HepG2 (cell line): ENCODE results near the gene DTNB. TPM values are rescaled to one million over a fixed set of nuclear protein-coding genes. Genes with fewer than 3 reads are reported as not detected.

ENCODE experiments used
- ARNT2 ChIP-seq: sonication (generic); formaldehyde crosslinking; IDR thresholded peaks from 2 replicates; pipeline ENCODE4 v1.8.0; 2022; ENCODE audit warnings: mild to moderate bottlenecking, low read depth, missing genetic modification reagents, moderate library complexity
- CHD4 ChIP-seq: fragments of 200-600 bp; sonication (generic); IDR thresholded peaks from 2 replicates; pipeline ENCODE4 v1.7.0; 2017; ENCODE audit warnings: mild to moderate bottlenecking, low read length, borderline replicate concordance
- DZIP1 ChIP-seq: sonication (generic); formaldehyde crosslinking; IDR thresholded peaks from 2 replicates; pipeline ENCODE4 v1.5.0; 2020; ENCODE audit warnings: mild to moderate bottlenecking, missing genetic modification reagents
- EHMT2 ChIP-seq: fragments of 200-600 bp; sonication (generic); IDR thresholded peaks from 2 replicates; pipeline ENCODE4 v1.7.0; 2017; ENCODE audit warnings: antibody characterized with exemption, low read depth, low read length, borderline replicate concordance
- ETV5 ChIP-seq: IDR thresholded peaks from 2 replicates; pipeline ENCODE4 v1.6.1; 2018; ENCODE audit warnings: missing biosample characterization, missing genetic modification reagents, inconsistent platforms, borderline replicate concordance
- GATAD2A ChIP-seq: IDR thresholded peaks from 2 replicates; pipeline ENCODE4 v1.6.1; 2016
- HNF4G ChIP-seq, 2 experiments: sonication (generic) in 1 of 2; formaldehyde crosslinking in 1 of 2; IDR thresholded peaks; 2 replicates each; pipeline versions ENCODE4 v1.4.0 to v1.6.1; 2011 to 2020; ENCODE audit warnings: borderline replicate concordance in 2 of 2, low read depth in 2 of 2, mild to moderate bottlenecking in 2 of 2, low read length in 1 of 2, missing genetic modification reagents in 1 of 2, moderate library complexity in 1 of 2
- MBNL3 ChIP-seq: fragments of 250-450 bp; sonication (Bioruptor Pico); conservative IDR thresholded peaks from 2 replicates; pipeline ENCODE4 v1.8.0; 2022; ENCODE audit warnings: mild to moderate bottlenecking, inconsistent platforms
- MNT ChIP-seq: fragments of 450-650 bp; IDR thresholded peaks from 2 replicates; pipeline ENCODE4 v1.6.1; 2016
- NR3C1 ChIP-seq: sonication (generic); formaldehyde crosslinking; IDR thresholded peaks from 2 replicates; pipeline ENCODE4 v1.4.0; 2020; ENCODE audit warnings: missing genetic modification reagents
- SKIL ChIP-seq: sonication (generic); formaldehyde crosslinking; IDR thresholded peaks from 2 replicates; pipeline ENCODE4 v1.8.0; 2022; ENCODE audit warnings: missing genetic modification reagents, mild to moderate bottlenecking, moderate library complexity, borderline replicate concordance
- SOX13 ChIP-seq, 3 experiments: fragments of 450-650 bp in 1 of 3; sonication (generic) in 1 of 3; formaldehyde crosslinking in 1 of 3; IDR thresholded peaks in 2 of 3; conservative IDR thresholded peaks in 1 of 3; 2 replicates each; pipeline versions ENCODE4 v1.5.0 to v1.6.1; 2016 to 2020; ENCODE audit warnings: antibody characterized with exemption in 1 of 3, mild to moderate bottlenecking in 1 of 3, missing compliant biosample characterization in 1 of 3, missing genetic modification reagents in 1 of 3, moderate library complexity in 1 of 3
- SOX5 ChIP-seq: IDR thresholded peaks from 2 replicates; pipeline ENCODE4 v1.6.1; 2016; ENCODE audit warnings: borderline replicate concordance
- SOX6 ChIP-seq, 2 experiments: fragments of 450-650 bp in 1 of 2; sonication (generic) in 1 of 2; formaldehyde crosslinking in 1 of 2; IDR thresholded peaks; 2 replicates each; pipeline versions ENCODE4 v1.4.0 to v1.6.1; 2017 to 2020; ENCODE audit warnings: antibody characterized with exemption in 1 of 2, mild to moderate bottlenecking in 1 of 2, missing genetic modification reagents in 1 of 2
- U2AF1 ChIP-seq: fragments of 200-400 bp; formaldehyde crosslinking; optimal IDR thresholded peaks from 2 replicates; pipeline ENCODE3; 2017; ENCODE audit warnings: mild to moderate bottlenecking, low read depth, low read length
- ZNF251 ChIP-seq: sonication (generic); formaldehyde crosslinking; IDR thresholded peaks from 2 replicates; pipeline ENCODE4 v1.9.0; 2021; ENCODE audit warnings: mild to moderate bottlenecking, missing genetic modification reagents
- ZNF317 ChIP-seq: sonication (generic); formaldehyde crosslinking; IDR thresholded peaks from 2 replicates; pipeline ENCODE4 v1.5.0; 2020; ENCODE audit warnings: mild to moderate bottlenecking, missing genetic modification reagents
- ZNF33B ChIP-seq: sonication (generic); formaldehyde crosslinking; IDR thresholded peaks from 2 replicates; pipeline ENCODE4 v1.5.1; 2020; ENCODE audit warnings: mild to moderate bottlenecking, missing genetic modification reagents
- ZNF547 ChIP-seq: sonication (generic); formaldehyde crosslinking; IDR thresholded peaks from 2 replicates; pipeline ENCODE4 v1.5.1; 2020; ENCODE audit warnings: mild to moderate bottlenecking, missing genetic modification reagents
- ZUFSP ChIP-seq: sonication (generic); formaldehyde crosslinking; IDR thresholded peaks from 2 replicates; pipeline ENCODE4 v1.9.0; 2021; ENCODE audit warnings: missing genetic modification reagents, mild to moderate bottlenecking, borderline replicate concordance
- polyA plus RNA-seq, 8 experiments: library from polyadenylated mRNA; depleted of rRNA in 3 of 8; stranded (reverse) in 7 of 8; unstranded in 1 of 8; fragments of >200 nt; fragmentation: Illumina TruSeq in 4 of 8; extraction: Trizol in 4 of 8; gene quantifications; 2 replicates each; pipeline versions ENCODE4 v1.2.1 to v1.2.3, GENCODE V29; 2011 to 2016; ENCODE audit warnings: low read depth in 4 of 8, missing spikeins in 1 of 8, mixed read lengths in 1 of 8; ENCODE audit not compliant: insufficient read depth in 1 of 8
- total RNA-seq, 5 experiments: library from RNA; depleted of rRNA; stranded (reverse); fragments of >200 nt; fragmentation: Illumina TruSeq; extraction: Trizol; gene quantifications; 2 replicates each; pipeline ENCODE4 v1.2.3, GENCODE V29; 2016; ENCODE audit warnings: low read depth in 1 of 5

Gene DTNB
- total and polyA plus RNA-seq, 2 of the 13 experiments (the other 11 are each of a cell fraction or from before 2014, with no cell fraction given) = 14.4 to 23.9 TPM

GRCh38 chr2:25615386-25615785, 58.0 kb downstream of the DTNB start (continued):
- TF ChIP-seq SKIL (CRISPR knock-in tag) (no peak), ZUFSP (CRISPR knock-in tag) (no peak), CHD4 (no peak), U2AF1 (no peak), ZNF251 (CRISPR knock-in tag) (no peak), EHMT2 (no peak), MNT (no peak), ZNF547 (no peak), SOX6 (IDR thresholded peaks at IDR 0.05) (no peak), SOX6 (CRISPR knock-in tag; IDR thresholded peaks at IDR 0.05) (peak; percentile 78), HNF4G (IDR thresholded peaks at IDR 0.05; ENCODE audit: borderline replicate concordance, low read depth, low read length) (0 out of 2 replicates have a peak, but pooled peaks have one; percentile 33), HNF4G (CRISPR knock-in tag; IDR thresholded peaks at IDR 0.05; ENCODE audit: borderline replicate concordance, low read depth) (no peak), ARNT2 (CRISPR knock-in tag) (no peak), GATAD2A (peak; percentile 35; the same call in 1 of the 2 replicates), ZNF33B (CRISPR knock-in tag) (no peak), MBNL3 (no peak), SOX13 (IDR thresholded peaks at IDR 0.05) (0 out of 2 replicates have a peak, but pooled peaks have one; percentile 34), SOX13 (CRISPR knock-in tag; conservative IDR thresholded peaks at IDR 0.05 in 1 of 2, IDR thresholded peaks at IDR 0.05 in 1 of 2) (peak in 1 of 2 experiments; percentile 89; a peak in 2 of 4 replicates), ZNF317 (no peak), DZIP1 (CRISPR knock-in tag) (no peak), NR3C1 (CRISPR knock-in tag) (no peak), ETV5 (peak; percentile 34; the same call in 1 of the 2 replicates), SOX5 (CRISPR knock-in tag) (peak; percentile 84)
